Breast epithelium (tissue), 4 donors: ENCODE data around the gene NRXN2. TPM values are rescaled to one million over a fixed set of nuclear protein-coding genes. Genes with fewer than 3 reads are reported as not detected.

ENCODE experiments used
- DNase-seq, 2 donors: peaks; one replicate each; pipeline ENCODE4 v3.0.0-alpha.2; 2019; ENCODE audit warnings: low spot score in 2 of 2
- H3K27ac ChIP-seq, 2 donors: fragments of 200-600 bp; sonication (generic) in 1 of 2; one replicate each; pipeline ENCODE4 v1.5.1; 2016 to 2019; ENCODE audit warnings: mild to moderate bottlenecking in 1 of 2
- H3K27me3 ChIP-seq, 2 donors: fragments of 200-600 bp; sonication (generic) in 1 of 2; one replicate each; pipeline versions ENCODE4 v1.5.1 to v1.6.0; 2017 to 2019; ENCODE audit warnings: control low read depth in 1 of 2, mild to moderate bottlenecking in 1 of 2
- H3K36me3 ChIP-seq: fragments of 200-600 bp; one replicate; pipeline ENCODE4 v1.5.1; 2019
- H3K4me1 ChIP-seq, 2 donors: fragments of 200-600 bp; sonication (generic); one replicate each; pipeline ENCODE4 v1.5.1; 2016 to 2019; ENCODE audit warnings: control low read depth in 1 of 2
- H3K4me3 ChIP-seq, 3 donors: fragments of 200-600 bp; sonication (generic); 1 replicate in 2 of 3; 2 replicates in 1 of 3; pipeline ENCODE4 v1.5.1; 2016 to 2019; ENCODE audit warnings: mild to moderate bottlenecking in 3 of 3, moderate library complexity in 2 of 3
- H3K9me3 ChIP-seq, 2 donors: fragments of 200-600 bp; sonication (generic) in 1 of 2; one replicate each; pipeline ENCODE4 v1.5.1; 2016 to 2019; ENCODE audit warnings: control low read depth in 1 of 2
- CTCF ChIP-seq, 3 donors: fragments of 450-650 bp; IDR thresholded peaks; one replicate each; pipeline ENCODE4 v1.5.1; 2016 to 2017; ENCODE audit warnings: antibody characterized with exemption in 3 of 3, mild to moderate bottlenecking in 3 of 3, moderate library complexity in 3 of 3
- POLR2A ChIP-seq: fragments of 450-650 bp; IDR thresholded peaks from one replicate; pipeline ENCODE4 v1.6.1; 2016; ENCODE audit warnings: antibody characterized with exemption, mild to moderate bottlenecking, moderate library complexity
- POLR2AphosphoS5 ChIP-seq, 3 donors: sonication (generic); formaldehyde crosslinking; IDR thresholded peaks; one replicate each; pipeline ENCODE4 v1.6.1; 2017; ENCODE audit warnings: antibody characterized with exemption in 3 of 3
- intact Hi-C: fragments of 100-400 bp; cut with DNase I; formaldehyde crosslinking; loops from one replicate; pipeline ENCODE4 v1.15.1; 2023; ENCODE audit warnings: low total_unique reads
- total RNA-seq, 3 donors: library from RNA; depleted of rRNA; stranded (reverse); fragments of >200 nt; gene quantifications; one replicate each; pipeline ENCODE4 v1.1.0, GENCODE V29; 2016

Gene NRXN2
- total RNA-seq, 3 donors from 2014 or later: 1.8 to 4.3 (median 3.5) TPM

GRCh38 chr11:64765291-64765850 is 42.4 kb upstream of the NRXN2 start:
- H3K9me3 ChIP-seq: no peaks in the 10 kb centered on the region
- intact Hi-C loops: no loop called here
- TF ChIP-seq POLR2AphosphoS5 (IDR thresholded peaks at IDR 0.05): peak in 2 of 3 donors; percentile 11 to 26
- no peak for TF ChIP-seq POLR2A
- no peak overlapping the region for H3K27ac ChIP-seq
- peaks cover 41% of the 10 kb centered on the region for H3K36me3 ChIP-seq
- H3K4me3 ChIP-seq: no peak overlapping the region
- H3K27me3 ChIP-seq: no peaks in the 10 kb centered on the region
- peaks cover 6 to 10% of the 10 kb centered on the region in 2 donors for H3K4me1 ChIP-seq
- DNase-seq: peak in 1 of 2 donors; percentile 38

- intact Hi-C loops: no loop called here
- no peak for TF ChIP-seq POLR2A
- TF ChIP-seq CTCF (IDR thresholded peaks at IDR 0.05): no peak
- no peak for TF ChIP-seq POLR2AphosphoS5 (IDR thresholded peaks at IDR 0.05)
- no peaks in the 10 kb centered on the region for H3K9me3 ChIP-seq
- H3K27ac ChIP-seq: peak overlapping the region in 1 of 2 donors; percentile 61
- H3K4me3 ChIP-seq: no peak overlapping the region
- DNase-seq: peak in 1 of 2 donors; percentile 20
- no peaks in the 10 kb centered on the region for H3K27me3 ChIP-seq
- H3K36me3 ChIP-seq: peaks cover 35% of the 10 kb centered on the region
- H3K4me1 ChIP-seq: peaks cover 6 to 14% of the 10 kb centered on the region in 2 donors
These were observed 41.8 kb upstream of the NRXN2 start for GRCh38 chr11:64764753-64765152.

- TF ChIP-seq POLR2AphosphoS5 (IDR thresholded peaks at IDR 0.05) (no peak), CTCF (IDR thresholded peaks at IDR 0.05) (no peak), POLR2A (no peak)
- intact Hi-C loops: no loop called here
- Histone ChIP-seq H3K36me3 (peaks cover 29% of the 10 kb centered on the region), H3K9me3 (no peaks in the 10 kb centered on the region), H3K27ac (peak overlapping the region; percentile 61 to 71), H3K4me3 (no peak overlapping the region), H3K4me1 (peaks cover 6 to 14% of the 10 kb centered on the region in 2 donors), H3K27me3 (no peaks in the 10 kb centered on the region)
- DNase-seq: peak in 1 of 2 donors; percentile 37
These were observed 41.1 kb upstream of the NRXN2 start for GRCh38 chr11:64764040-64764611.

GRCh38 chr11:64763526-64764039 is 40.6 kb upstream of the NRXN2 start:
- Histone ChIP-seq H3K27me3 (no peaks in the 10 kb centered on the region), H3K4me1 (peaks cover 6 to 14% of the 10 kb centered on the region in 2 donors), H3K9me3 (no peaks in the 10 kb centered on the region), H3K4me3 (no peak overlapping the region), H3K36me3 (peaks cover 26% of the 10 kb centered on the region), H3K27ac (peak overlapping the region; percentile 61 to 71)
- intact Hi-C loops: no loop called here
- TF ChIP-seq POLR2AphosphoS5 (IDR thresholded peaks at IDR 0.05) (no peak), CTCF (IDR thresholded peaks at IDR 0.05) (no peak), POLR2A (no peak)
- peak in 1 of 2 donors; percentile 36 for DNase-seq

- peaks cover 6 to 14% of the 10 kb centered on the region in 2 donors for H3K4me1 ChIP-seq
- H3K27me3 ChIP-seq: no peaks in the 10 kb centered on the region
- intact Hi-C loops: no loop called here
- H3K27ac ChIP-seq: peak overlapping the region; percentile 61 to 71
- TF ChIP-seq POLR2AphosphoS5 (IDR thresholded peaks at IDR 0.05): peak in 1 of 3 donors; percentile 15
- TF ChIP-seq CTCF (IDR thresholded peaks at IDR 0.05): no peak
- H3K36me3 ChIP-seq: peaks cover 25% of the 10 kb centered on the region
- peak in 1 of 2 donors; percentile 17 for DNase-seq
- H3K9me3 ChIP-seq: no peaks in the 10 kb centered on the region
- no peak overlapping the region for H3K4me3 ChIP-seq
These were observed 39.9 kb upstream of the NRXN2 start for GRCh38 chr11:64762674-64763525.
